Measurements from ENCODE around the gene NOP14. TPM values are rescaled to one million over a fixed set of nuclear protein-coding genes. Genes with fewer than 3 reads are reported as not detected.

Gene NOP14
- total RNA-seq, 3 donors from 2014 or later = 21.2 to 33.1 (median 23.4) TPM

DNA sequence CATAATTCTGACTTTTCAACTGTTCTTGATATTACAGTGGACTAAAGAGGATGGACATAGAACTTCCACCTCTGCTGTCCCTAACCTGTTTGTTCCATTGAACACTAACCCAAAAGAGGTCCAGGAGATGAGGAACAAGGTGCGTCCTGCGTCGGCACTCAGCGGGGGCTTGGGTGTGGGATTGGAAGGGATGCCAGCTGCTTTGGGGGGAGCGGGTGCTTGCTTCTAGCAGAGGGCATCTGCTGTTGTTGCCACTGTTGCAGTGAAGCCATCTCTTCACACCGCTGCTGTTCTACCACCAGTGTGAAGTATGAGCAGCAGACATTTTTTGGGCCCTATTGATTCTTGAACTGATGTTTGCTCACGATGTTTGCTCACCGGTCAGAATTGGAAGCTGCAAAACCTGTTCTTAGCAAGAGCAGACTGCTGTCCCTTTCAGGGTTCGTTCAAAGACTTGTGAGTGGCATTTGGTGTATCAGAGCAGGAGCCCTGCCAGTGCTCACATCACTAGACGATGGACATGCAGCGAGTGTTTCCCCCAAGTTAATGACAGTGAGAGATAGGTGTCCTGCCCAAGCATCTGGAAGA lies 55.4 kb downstream of the NOP14 start:
- TF ChIP-seq POLR2A (IDR thresholded peaks at IDR 0.05) = no peak
- TF ChIP-seq, protein P1, sequence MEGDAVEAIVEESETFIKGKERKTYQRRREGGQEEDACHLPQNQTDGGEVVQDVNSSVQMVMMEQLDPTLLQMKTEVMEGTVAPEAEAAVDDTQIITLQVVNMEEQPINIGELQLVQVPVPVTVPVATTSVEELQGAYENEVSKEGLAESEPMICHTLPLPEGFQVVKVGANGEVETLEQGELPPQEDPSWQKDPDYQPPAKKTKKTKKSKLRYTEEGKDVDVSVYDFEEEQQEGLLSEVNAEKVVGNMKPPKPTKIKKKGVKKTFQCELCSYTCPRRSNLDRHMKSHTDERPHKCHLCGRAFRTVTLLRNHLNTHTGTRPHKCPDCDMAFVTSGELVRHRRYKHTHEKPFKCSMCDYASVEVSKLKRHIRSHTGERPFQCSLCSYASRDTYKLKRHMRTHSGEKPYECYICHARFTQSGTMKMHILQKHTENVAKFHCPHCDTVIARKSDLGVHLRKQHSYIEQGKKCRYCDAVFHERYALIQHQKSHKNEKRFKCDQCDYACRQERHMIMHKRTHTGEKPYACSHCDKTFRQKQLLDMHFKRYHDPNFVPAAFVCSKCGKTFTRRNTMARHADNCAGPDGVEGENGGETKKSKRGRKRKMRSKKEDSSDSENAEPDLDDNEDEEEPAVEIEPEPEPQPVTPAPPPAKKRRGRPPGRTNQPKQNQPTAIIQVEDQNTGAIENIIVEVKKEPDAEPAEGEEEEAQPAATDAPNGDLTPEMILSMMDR (IDR thresholded peaks at IDR 0.05) = no peak
- no peak for TF ChIP-seq POLR2AphosphoS5 (IDR thresholded peaks at IDR 0.05)
- intact Hi-C loops (cut with DNase I; ENCODE audit: low total_unique reads) = loop anchor here (2.0 kb wide), 1 partner anchor 49 kb away; no protein-coding TSS in a partner anchor
- H3K27me3 ChIP-seq = no peaks in the 10 kb centered on the region

GRCh38 chr4:2907226-2907625 lies 56.0 kb downstream of the NOP14 start:
- intact Hi-C loops (cut with DNase I; ENCODE audit: low total_unique reads) = loop anchor here (2.0 kb wide), 1 partner anchor 50 kb away; no protein-coding TSS in a partner anchor
- DNase-seq (ENCODE audit: low spot score in 2 of 2) = no peak
- Histone ChIP-seq H3K4me1 (no peaks in the 10 kb centered on the region), H3K4me3 (no peak overlapping the region), H3K9me3 (no peaks in the 10 kb centered on the region), H3K27me3 (no peaks in the 10 kb centered on the region), H3K27ac (no peak overlapping the region), H3K36me3 (peaks cover 5% of the 10 kb centered on the region)
- TF ChIP-seq, protein P1 (IDR thresholded peaks at IDR 0.05) = no peak
- TF ChIP-seq POLR2A (IDR thresholded peaks at IDR 0.05) (no peak), POLR2AphosphoS5 (IDR thresholded peaks at IDR 0.05) (no peak)

More for the DNA sequence above, 55.4 kb downstream of the NOP14 start:
- Histone ChIP-seq H3K4me3 (no peak overlapping the region), H3K27ac (peak overlapping the region in 1 of 2 donors; percentile 27), H3K36me3 (peaks cover 5% of the 10 kb centered on the region), H3K4me1 (no peaks in the 10 kb centered on the region), H3K9me3 (no peaks in the 10 kb centered on the region)
- DNase-seq (ENCODE audit: low spot score in 2 of 2) = no peak

DNA sequence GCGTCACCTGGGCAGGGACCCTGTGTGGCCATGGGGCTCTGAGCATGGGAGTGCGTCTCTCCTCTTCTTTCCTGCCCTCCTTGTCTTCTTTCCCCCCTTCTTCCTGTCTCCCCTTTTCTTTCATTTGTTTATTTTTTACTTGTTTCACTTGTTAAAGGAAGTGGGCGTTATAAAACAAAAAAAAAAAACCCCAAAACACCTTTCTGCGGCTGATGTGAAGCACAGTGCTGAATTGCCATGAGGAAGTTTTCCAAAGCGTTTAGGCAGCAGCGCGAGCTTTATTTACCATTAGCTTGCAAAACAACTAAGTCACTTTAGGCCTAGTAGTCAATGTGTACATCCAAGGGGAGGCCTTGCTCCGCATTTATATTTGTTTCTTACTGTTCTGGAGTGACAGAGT lies 57.0 kb downstream of the NOP14 start:
- TF ChIP-seq, protein P1 (IDR thresholded peaks at IDR 0.05) = no peak
- TF ChIP-seq POLR2A (IDR thresholded peaks at IDR 0.05) (no peak), POLR2AphosphoS5 (IDR thresholded peaks at IDR 0.05) (no peak)
- DNase-seq (ENCODE audit: low spot score in 2 of 2) = no peak
- Histone ChIP-seq H3K9me3 (no peaks in the 10 kb centered on the region), H3K4me1 (no peaks in the 10 kb centered on the region), H3K27me3 (no peaks in the 10 kb centered on the region), H3K27ac (no peak overlapping the region), H3K36me3 (peaks cover 5% of the 10 kb centered on the region), H3K4me3 (no peak overlapping the region)
- intact Hi-C loops (cut with DNase I; ENCODE audit: low total_unique reads) = loop anchor here (2.0 kb wide), 1 partner anchor 51 kb away; no protein-coding TSS in a partner anchor

- Histone ChIP-seq H3K27ac (no peak overlapping the region), H3K4me3 (no peak overlapping the region), H3K9me3 (no peaks in the 10 kb centered on the region), H3K27me3 (no peaks in the 10 kb centered on the region), H3K36me3 (peaks cover 5% of the 10 kb centered on the region), H3K4me1 (no peaks in the 10 kb centered on the region)
- TF ChIP-seq POLR2AphosphoS5 (IDR thresholded peaks at IDR 0.05) (no peak), POLR2A (IDR thresholded peaks at IDR 0.05) (no peak)
- TF ChIP-seq, protein P1 (IDR thresholded peaks at IDR 0.05) = no peak
- no peak for DNase-seq (ENCODE audit: low spot score in 2 of 2)
- intact Hi-C loops (cut with DNase I; ENCODE audit: low total_unique reads) = no loop called here
These were observed 57.7 kb downstream of the NOP14 start for GRCh38 chr4:2905544-2905943.

DNA sequence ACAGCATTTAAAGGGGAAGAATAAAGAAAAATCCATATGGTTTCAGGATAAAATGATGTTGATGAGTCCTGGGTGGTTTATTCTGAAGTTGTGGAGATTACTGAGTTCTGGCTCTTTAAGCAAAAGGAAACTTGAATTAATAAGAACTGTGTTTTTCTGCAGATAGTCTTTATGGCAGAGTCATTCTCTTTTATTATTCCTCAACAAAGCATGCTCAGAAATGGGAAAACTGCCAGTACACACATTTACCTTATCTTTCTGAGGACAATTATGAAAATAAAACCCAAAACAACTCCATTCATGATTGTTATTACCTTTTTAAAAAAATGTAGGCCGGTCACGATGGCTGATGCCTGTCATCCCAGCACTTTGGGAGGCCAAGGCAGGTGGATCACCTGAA lies 61.1 kb downstream of the NOP14 start:
- intact Hi-C loops (cut with DNase I; ENCODE audit: low total_unique reads) = no loop called here

More for the DNA sequence above, 61.1 kb downstream of the NOP14 start:
- no peak for DNase-seq (ENCODE audit: low spot score in 2 of 2)
- H3K27ac ChIP-seq = no peak overlapping the region
- H3K4me1 ChIP-seq = no peaks in the 10 kb centered on the region
- H3K36me3 ChIP-seq = peaks cover 5% of the 10 kb centered on the region
- H3K4me3 ChIP-seq = no peak overlapping the region
- no peaks in the 10 kb centered on the region for H3K9me3 ChIP-seq
- H3K27me3 ChIP-seq = no peaks in the 10 kb centered on the region
- TF ChIP-seq POLR2A (IDR thresholded peaks at IDR 0.05) = no peak
- TF ChIP-seq, protein P1 (IDR thresholded peaks at IDR 0.05) = no peak

Measured in breast epithelium (tissue), 4 donors.